IPS-11a (cell line): ENCODE results near the gene SLC23A2.

Experiments
- H3K4me3 ChIP-seq: one replicate; pipeline ENCODE4 v1.5.1; 2013; ENCODE audit warnings: low read depth, low read length, control low read depth

Gene SLC23A2

DNA sequence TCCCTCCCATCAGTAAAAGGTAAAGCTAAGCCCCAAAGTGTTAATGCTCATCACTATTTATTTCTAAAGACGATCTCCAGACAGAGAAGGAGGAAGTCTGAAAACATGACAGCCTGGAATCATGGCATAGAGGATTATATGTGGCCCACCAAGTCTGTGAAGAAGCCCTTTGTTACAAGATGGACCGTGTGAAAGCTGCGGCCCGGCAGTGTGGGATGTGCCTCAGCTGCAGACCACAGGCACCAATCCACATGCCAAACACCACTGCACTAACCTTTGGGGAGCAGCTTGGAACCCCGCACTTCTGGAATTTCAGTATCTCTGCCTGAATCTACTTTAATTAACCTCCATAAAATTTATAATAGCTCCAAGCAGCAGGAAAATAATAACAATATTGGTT lies 90.4 kb downstream of the SLC23A2 start:
- no peak overlapping the region for H3K4me3 ChIP-seq

DNA sequence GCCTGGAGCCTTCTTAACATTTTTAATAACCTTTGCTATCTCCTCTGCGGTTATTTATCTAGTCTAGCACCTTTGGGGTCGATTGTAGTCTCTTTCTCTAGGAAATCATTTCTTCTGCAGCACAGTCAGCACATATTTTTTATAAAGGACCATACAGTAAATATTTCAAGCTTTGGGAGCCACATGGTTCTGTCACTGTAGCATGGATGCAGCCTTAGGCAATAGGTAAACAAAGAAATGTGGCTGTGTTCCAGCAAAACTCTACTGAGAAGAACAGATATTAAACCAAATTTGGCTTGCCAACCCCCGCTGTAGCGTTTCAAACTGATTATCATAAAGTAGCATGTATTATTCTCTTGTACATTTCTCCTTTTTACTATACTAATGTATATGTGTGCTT lies 95.7 kb downstream of the SLC23A2 start:
- no peak overlapping the region for H3K4me3 ChIP-seq

GRCh38 chr20:4905195-4905594 lies 96.1 kb downstream of the SLC23A2 start:
- H3K4me3 ChIP-seq: no peak overlapping the region

GRCh38 chr20:4904127-4904860 lies 97.0 kb downstream of the SLC23A2 start:
- no peak overlapping the region for H3K4me3 ChIP-seq

DNA sequence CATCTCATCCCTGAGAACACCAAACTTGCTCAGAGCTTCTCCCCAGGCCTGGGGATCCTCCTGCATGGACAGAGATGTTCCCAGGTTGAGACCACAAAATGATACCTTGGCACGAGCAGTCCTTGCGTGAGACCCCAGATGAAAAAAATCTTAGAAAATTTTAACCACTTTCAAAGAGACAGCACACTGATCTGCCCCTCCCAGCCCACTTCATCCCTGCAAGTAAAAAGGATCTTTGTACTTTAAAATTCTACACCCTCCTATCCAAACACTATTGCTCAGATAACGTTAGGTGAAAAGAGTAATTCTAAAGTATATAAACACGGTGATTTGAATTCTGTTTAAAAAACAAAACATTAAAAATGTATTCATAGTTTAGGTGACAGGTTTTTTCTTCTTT lies 98.5 kb downstream of the SLC23A2 start:
- H3K4me3 ChIP-seq: no peak overlapping the region

DNA sequence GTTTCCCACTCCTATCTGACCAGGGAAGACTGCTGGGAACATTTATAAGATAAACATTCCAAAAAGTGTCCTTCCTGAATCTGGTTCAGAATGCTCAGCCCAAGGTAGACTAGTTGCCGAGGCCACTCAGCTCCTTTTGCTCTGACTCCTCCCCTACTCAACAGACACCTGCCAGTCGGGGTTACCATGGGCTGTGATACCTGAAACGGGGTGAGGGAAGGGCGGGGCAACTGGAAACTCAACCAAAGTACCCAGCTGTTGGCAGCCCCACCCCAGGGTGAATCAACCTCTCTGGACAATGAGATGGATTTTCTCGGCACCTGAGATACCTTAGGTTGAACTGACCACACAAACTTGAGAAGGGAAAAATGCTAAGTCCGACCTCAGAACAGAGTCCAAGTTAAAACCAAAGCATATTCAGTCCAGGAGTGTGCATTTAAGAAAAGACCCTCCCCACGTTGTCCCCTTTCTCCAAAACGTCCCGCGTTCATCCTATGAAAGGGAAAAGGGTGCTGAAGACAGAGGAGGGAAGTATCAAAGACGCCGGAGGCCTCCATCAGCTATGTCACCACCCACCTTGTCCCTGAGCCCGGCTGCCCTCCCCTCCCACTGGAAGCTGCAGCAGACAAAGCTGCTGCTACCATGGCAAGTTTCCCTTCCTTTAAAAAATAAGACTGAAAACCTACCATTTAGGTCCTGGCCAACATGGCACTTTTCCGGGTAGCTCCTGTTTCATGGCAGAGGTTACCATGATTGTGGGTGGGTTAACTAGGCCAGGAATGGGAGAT lies 100.1 kb downstream of the SLC23A2 start:
- no peak overlapping the region for H3K4me3 ChIP-seq

DNA sequence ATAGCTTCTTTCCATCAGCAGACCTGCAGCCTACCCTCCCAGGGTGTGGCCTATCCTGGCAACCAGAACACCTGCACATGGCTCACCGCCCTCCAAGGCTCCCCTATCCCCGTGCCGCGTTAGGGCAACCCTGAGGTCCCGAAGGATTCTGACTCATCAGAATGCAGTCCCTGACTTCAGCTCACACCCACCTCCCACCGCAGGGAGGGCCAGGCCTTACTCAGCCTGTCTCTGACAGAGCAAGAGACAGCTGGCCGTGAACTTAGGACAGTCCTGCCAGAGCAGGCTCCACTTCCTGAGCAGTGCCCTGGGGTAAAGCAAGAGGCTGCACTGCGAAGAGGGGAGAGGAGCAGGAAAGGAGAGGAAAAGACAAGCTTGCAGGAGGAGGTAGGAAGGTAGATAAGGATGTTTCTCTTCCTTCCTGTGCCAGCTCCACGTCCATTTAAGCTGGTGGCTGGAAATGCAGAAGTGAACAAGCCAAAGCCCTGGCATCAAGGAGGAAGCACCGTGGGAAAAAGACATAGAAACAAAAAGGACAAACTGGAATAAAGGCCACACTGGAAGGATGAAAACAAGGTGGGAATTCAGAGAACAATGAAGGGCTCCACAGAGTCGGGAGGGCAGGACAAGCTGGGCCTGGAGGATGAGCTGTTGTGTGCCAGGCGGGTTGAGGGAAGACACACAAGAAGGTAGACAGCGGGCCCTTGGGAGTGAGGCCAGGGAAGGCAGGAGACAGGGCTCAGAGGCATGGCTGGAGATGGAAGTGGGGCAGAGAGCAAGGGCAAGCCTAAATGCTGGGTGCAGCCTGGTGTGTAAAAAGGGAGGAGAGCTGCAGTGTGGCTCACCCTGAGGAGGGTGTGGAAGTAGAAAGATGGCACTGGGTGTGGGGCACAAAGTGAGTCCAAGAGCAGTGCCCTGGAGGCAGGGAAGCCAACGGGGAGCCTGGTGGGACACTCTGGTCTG lies 102.7 kb downstream of the SLC23A2 start:
- H3K4me3 ChIP-seq: no peak overlapping the region

- no peak overlapping the region for H3K4me3 ChIP-seq
Observed at GRCh38 chr20:4897600-4897999, 103.7 kb downstream of the SLC23A2 start.

DNA sequence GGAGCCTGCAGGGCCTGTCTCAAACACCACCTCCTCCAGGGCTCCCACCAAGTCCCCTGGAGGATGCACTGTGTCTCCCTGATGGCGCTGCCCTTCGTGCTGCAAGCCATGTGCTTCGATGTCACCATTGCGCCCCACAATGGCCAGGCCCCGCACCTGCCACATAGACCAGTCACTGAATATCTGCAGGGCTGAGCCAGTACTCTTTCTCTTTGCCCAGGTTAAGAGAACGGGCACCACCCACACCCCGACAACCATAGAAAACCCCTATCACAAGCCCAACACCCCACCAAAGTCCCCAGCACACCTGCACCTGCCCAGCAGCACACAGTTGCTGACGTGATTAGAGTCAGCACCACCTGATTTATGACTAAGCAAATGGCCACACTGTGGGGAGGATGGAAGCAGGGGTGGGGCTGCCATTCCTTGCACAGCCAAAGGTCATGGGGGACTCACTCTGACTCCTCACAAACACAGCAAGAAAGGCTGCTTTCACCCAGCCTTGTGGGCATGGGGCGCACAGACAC lies 104.3 kb downstream of the SLC23A2 start:
- H3K4me3 ChIP-seq: no peak overlapping the region

GRCh38 chr20:4896119-4896702 lies 105.1 kb downstream of the SLC23A2 start:
- no peak overlapping the region for H3K4me3 ChIP-seq

DNA sequence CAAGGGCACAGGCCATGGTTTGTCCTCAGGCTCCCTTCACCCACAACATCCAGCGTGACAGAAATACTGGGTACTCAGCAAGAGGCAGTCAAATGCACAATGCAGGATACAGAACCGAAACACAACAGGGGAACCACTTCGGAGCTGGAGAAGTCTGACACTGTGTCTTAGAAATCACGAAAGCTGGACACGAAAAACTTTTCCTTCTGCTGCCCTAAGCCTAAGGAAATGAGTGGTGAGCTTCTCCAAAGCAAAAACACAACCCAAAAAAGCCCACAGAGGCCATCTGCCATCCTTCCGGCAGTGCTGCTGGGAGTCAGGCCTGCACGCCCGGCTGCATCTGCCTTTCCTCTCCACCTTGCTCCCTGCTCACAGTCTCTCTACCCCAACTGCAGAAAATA lies 106.3 kb downstream of the SLC23A2 start:
- no peak overlapping the region for H3K4me3 ChIP-seq

GRCh38 chr20:4894409-4894808 lies 106.9 kb downstream of the SLC23A2 start:
- no peak overlapping the region for H3K4me3 ChIP-seq

DNA sequence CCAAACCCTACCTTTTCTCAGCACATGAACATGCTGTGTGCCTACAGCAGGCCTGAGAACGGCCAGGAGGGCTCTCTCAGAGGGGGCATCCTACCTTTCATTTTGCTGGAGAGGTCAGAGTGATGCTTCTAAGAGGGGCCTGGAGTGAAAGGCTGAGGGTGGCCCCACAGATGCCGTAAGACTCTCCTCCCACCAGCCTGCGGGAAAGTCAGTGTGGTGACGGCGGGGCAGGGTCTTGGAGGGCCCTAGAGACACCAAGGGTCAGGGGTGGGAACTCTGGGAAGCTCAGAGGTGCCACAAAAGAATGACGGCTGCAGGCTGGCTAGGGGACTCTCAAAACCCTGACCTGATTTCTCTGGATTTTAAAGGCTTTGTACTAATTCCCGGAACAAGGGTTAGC lies 107.6 kb downstream of the SLC23A2 start:
- no peak overlapping the region for H3K4me3 ChIP-seq

DNA sequence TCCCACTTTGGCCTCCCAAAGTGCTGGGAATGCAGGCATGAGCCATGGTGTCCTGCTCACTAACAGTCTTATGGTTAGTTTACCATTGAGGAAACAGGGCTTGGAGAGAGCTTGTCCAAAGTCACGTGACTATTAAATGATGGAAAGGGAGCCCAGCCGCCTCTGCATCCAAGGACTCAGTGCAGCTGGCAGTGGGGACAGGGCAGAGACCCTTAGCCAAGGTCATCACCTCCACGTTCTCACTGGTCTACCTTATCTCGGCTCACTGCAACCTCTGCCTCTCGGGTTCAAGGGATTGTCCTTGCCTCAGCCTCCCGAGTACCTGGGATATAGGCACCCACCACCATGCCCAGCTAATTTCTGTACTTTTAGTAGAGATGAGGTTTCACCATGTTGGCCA lies 109.3 kb downstream of the SLC23A2 start:
- no peak overlapping the region for H3K4me3 ChIP-seq

GRCh38 chr20:4891190-4891763 lies 110.0 kb downstream of the SLC23A2 start:
- H3K4me3 ChIP-seq: no peak overlapping the region

DNA sequence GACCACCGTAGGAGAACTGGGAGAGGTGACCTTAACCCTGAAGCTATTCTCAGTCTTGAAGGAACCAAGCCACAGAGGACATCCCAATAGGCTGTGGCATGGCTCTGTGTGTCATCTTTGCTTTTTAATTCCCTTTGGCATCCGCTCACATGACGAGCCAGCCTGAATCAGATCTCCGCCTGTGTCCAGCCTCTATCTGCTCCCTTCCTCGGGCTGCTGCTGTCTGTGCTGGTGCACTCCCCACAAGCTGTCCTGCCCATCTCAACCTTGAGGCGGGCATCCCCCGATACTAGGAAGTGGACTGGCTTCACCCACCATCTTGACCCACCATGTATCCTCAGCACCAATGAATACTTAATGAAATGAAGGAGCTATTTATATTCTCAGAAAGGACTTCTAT lies 111.9 kb downstream of the SLC23A2 start:
- H3K4me3 ChIP-seq: no peak overlapping the region

- H3K4me3 ChIP-seq: no peak overlapping the region
Observed at GRCh38 chr20:4887586-4887985, 113.7 kb downstream of the SLC23A2 start.

DNA sequence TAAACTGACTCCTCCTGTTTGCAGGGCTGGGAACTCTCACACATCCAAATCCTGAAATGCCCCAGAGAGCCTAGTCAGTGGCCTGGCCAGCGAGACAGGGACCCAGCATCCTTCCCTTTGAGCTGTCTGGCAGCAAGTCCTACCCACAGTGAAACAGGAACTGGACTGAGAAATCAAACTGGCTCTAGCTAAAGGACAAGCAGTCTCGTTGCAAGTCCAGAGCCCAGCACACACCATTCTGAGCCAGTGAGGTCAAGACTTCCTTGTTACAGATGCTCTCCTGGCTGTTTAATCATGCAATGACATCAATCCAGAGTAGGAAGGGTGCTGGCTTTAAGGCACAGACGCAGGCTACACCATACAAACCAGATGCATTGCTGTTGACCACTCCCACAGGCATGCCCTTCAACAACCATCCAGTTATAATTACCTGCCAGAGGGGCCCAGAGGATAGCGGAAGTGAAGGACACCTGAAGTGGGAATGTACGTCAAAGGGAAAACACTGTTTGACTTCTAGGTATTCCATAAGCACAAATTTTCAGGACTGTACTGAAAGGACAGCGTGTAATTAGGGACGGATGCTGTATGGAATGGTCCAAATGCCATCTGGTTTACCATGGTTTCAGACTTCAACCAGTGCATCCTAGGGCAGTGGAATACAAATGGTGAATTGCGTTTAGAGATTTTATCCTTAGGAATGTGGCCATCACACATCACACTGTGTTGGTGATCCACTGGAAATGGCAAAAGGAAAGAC lies 114.4 kb downstream of the SLC23A2 start:
- no peak overlapping the region for H3K4me3 ChIP-seq

- H3K4me3 ChIP-seq: no peak overlapping the region
Observed at GRCh38 chr20:4885877-4886276, 115.4 kb downstream of the SLC23A2 start.

- no peak overlapping the region for H3K4me3 ChIP-seq
Observed at GRCh38 chr20:4883546-4883945, 117.8 kb downstream of the SLC23A2 start.
